IPS-18c (cell line): ENCODE data around the gene HIGD2A.

Experiments
- H3K4me3 ChIP-seq: 2 replicates; pipeline ENCODE4 v1.7.0; 2013; ENCODE audit warnings: low read depth, mild to moderate bottlenecking, low read length, moderate library complexity; ENCODE audit not compliant: insufficient read depth
- H3K9me3 ChIP-seq: one replicate; pipeline ENCODE4 v1.6.1; 2013; ENCODE audit warnings: mild to moderate bottlenecking, low read length, moderate library complexity; ENCODE audit not compliant: control insufficient read depth, insufficient read depth

Gene HIGD2A

DNA sequence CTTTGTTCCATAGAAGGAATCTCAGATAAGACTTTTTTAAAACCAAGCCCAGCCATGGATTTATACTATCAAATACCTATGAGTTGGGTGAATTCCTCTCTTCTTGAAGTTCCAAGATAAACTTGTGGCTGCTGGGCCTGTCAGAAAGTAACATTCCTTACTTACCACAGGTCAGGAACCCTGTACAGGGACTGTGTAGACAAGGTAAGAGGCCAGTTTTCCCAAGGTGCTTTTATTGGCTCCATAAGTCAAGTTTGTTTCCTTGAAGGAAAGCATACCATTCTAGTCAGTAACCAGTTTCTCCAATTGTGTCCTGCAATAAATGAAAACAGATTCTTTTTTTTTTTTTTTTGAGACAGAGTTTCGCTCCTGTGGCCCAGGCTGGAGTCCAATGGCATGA lies 36.6 kb downstream of the HIGD2A start:
- Histone ChIP-seq H3K4me3 (no peak overlapping the region), H3K9me3 (no peaks in the 10 kb centered on the region)

DNA sequence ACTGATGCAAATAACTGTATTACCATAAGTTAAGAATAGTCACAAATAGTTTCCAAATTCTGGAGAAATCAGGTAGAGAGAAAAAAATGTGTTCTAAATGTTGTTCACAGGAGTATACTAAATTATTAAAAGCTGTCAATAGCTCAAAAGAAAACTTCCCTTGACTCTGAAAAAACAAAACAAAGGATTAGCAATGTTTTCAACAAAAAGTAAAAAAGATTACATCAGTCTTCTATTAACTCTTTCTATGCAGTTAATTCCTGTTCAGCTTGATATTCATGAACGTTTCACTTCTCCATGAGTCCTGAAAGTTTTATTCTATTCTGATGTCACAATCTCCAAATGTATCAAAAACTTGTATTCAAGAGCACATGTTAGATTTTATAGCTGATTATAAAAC lies 37.2 kb downstream of the HIGD2A start:
- H3K4me3 ChIP-seq: no peak overlapping the region
- no peaks in the 10 kb centered on the region for H3K9me3 ChIP-seq

GRCh38 chr5:176426876-176427275 lies 38.3 kb downstream of the HIGD2A start:
- no peaks in the 10 kb centered on the region for H3K9me3 ChIP-seq
- H3K4me3 ChIP-seq: no peak overlapping the region

- H3K4me3 ChIP-seq: no peak overlapping the region
- no peaks in the 10 kb centered on the region for H3K9me3 ChIP-seq
These were observed 39.4 kb downstream of the HIGD2A start for GRCh38 chr5:176427971-176428370.

DNA sequence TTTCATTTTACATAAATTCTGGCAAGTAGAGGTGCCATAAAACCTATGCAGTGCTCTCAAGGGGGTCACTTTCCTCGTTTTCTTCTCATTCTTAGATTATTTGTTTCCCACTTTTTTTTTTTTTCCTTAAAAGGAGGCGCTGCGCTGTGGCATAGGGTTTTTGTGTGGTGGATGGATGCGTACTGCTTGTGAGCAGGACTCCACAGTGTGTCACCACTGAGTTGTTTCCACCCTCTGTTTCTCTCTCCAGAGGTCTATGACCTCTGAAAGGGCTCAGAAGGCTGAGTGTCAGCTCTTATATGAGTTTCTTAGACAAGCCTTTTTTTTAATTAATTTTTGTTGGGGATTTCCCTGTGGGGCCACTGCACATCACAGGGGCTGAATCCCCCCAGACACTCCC lies 41.4 kb downstream of the HIGD2A start:
- Histone ChIP-seq H3K4me3 (no peak overlapping the region), H3K9me3 (no peaks in the 10 kb centered on the region)

DNA sequence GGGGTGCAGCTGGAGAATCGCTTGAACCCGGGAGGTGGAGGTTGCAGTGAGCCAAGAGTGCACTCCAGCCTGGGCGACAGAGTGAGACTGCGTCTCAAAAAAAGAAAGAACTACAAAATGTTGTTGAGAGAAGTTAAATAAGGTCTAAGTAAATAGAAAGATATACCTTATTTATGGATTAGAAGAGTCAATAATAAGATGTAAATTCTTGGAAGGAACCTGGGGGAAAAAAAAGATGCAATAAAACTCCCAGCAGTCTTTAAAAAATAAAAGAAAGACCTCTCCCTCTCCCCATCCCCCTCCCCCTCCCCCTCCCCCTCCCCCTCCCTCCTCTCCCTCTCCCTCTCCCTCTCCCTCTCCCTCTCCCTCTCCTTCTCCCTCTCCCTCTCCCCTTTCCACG lies 44.2 kb downstream of the HIGD2A start:
- peaks cover 2% of the 10 kb centered on the region for H3K9me3 ChIP-seq
- H3K4me3 ChIP-seq: no peak overlapping the region

GRCh38 chr5:176436656-176437055 lies 48.1 kb downstream of the HIGD2A start:
- Histone ChIP-seq H3K4me3 (no peak overlapping the region), H3K9me3 (peaks cover 2% of the 10 kb centered on the region)

- peaks cover 2% of the 10 kb centered on the region for H3K9me3 ChIP-seq
- H3K4me3 ChIP-seq: no peak overlapping the region
These were observed 50.6 kb downstream of the HIGD2A start for GRCh38 chr5:176438959-176439757.
